Measurements from ENCODE around the gene PRAMEF15. TPM values are rescaled to one million over a fixed set of nuclear protein-coding genes. Genes with fewer than 3 reads are reported as not detected.
"Not testable (repeated sequence)": the region's sequence is repeated elsewhere in the genome, so short reads cannot be mapped to it uniquely, and the experiment has no call there.

Gene PRAMEF15
- total and polyA plus RNA-seq, 2 of the 4 experiments (the other 2 are of a cell fraction): not detected

GRCh38 chr1:13279617-13280016 lies 35.8 kb upstream of the PRAMEF15 start:
- H2BK120ac ChIP-seq (ENCODE audit: low read depth, low read length); H4K5ac ChIP-seq (ENCODE audit: low read depth, low read length); H3K79me1 ChIP-seq (ENCODE audit: low read depth in 1 of 2, low read length in 2 of 2); H3K36me3 ChIP-seq (ENCODE audit: control insufficient read depth, insufficient read depth, low read length); H3K18ac ChIP-seq (ENCODE audit: low read depth, low read length); H3K4ac ChIP-seq (ENCODE audit: low read depth, low read length); H2AFZ ChIP-seq (replicated peaks; ENCODE audit: low read length, poor library complexity); CTCF ChIA-PET; H3K9ac ChIP-seq (ENCODE audit: low read depth, low read length); H3K27ac ChIP-seq (ENCODE audit: insufficient read depth, low read length); H3K9me3 ChIP-seq (ENCODE audit: control insufficient read depth, insufficient read depth, low read length); in situ Hi-C loops (cut with MboI; ENCODE audit: low sequenced_read_pairs); H3K56ac ChIP-seq (ENCODE audit: extremely low read depth, insufficient read depth, low read length); H4K91ac ChIP-seq (ENCODE audit: insufficient read depth, low read depth, low read length); H2AK9ac ChIP-seq (replicated peaks; ENCODE audit: low read depth, low read length, poor library complexity); dilution Hi-C loops (cut with HindIII; ENCODE audit: low sequenced_read_pairs, unreplicated experiment); H2BK20ac ChIP-seq (ENCODE audit: low read depth, low read length); H2BK15ac ChIP-seq (ENCODE audit: low read depth, low read length); H3K9me1 ChIP-seq (ENCODE audit: insufficient read depth, low read length); H2BK5ac ChIP-seq (ENCODE audit: low read depth, low read length, poor library complexity, severe bottlenecking); H2AK5ac ChIP-seq (ENCODE audit: low read depth, low read length); BruUV-seq (replicated peaks); H3K4me2 ChIP-seq (ENCODE audit: low read depth, low read length); POLR2A ChIA-PET (ENCODE audit: unreplicated experiment); H4K8ac ChIP-seq (ENCODE audit: low read depth in 2 of 2, low read length in 2 of 2); H3K4me3 ChIP-seq (ENCODE audit: insufficient read depth, low read depth, low read length); intact Hi-C loops (cut with micrococcal nuclease); H3K27me3 ChIP-seq (ENCODE audit: control insufficient read depth, insufficient read depth, low read length); DNase-seq; H4K20me1 ChIP-seq (ENCODE audit: insufficient read depth, low read length); H3K14ac ChIP-seq (replicated peaks; ENCODE audit: low read depth, low read length); ATAC-seq (ENCODE audit: low read depth); H3K23ac ChIP-seq (ENCODE audit: low read depth, low read length); H3K4me1 ChIP-seq (ENCODE audit: control insufficient read depth, insufficient read depth, low read length): not testable (repeated sequence)
- no CpG with 5 or more reads among the region's 3 CpGs for WGBS, 2 experiments (ENCODE audit: extremely low coverage in 2 of 2, insufficient read length in 1 of 2)

GRCh38 chr1:13285037-13285436 lies 30.3 kb upstream of the PRAMEF15 start, which contains the start of gene PRAMEF8:
TSS of gene PRAMEF8 (minus strand) at chr1:13285137. CDS start at chr1:13284091, 1,046 bp downstream.
- dilution Hi-C loops (cut with HindIII; ENCODE audit: low sequenced_read_pairs, unreplicated experiment); intact Hi-C loops (cut with micrococcal nuclease); BruUV-seq (replicated peaks): not testable (repeated sequence)

More at GRCh38 chr1:13285037-13285436, 30.3 kb upstream of the PRAMEF15 start, which contains the start of gene PRAMEF8:
- WGBS, 2 experiments (ENCODE audit: extremely low coverage in 2 of 2, insufficient read length in 1 of 2): no CpG with 5 or more reads among the region's 1 CpG
- H3K27ac ChIP-seq (ENCODE audit: insufficient read depth, low read length); H2BK5ac ChIP-seq (ENCODE audit: low read depth, low read length, poor library complexity, severe bottlenecking); H3K9me1 ChIP-seq (ENCODE audit: insufficient read depth, low read length); H3K9me3 ChIP-seq (ENCODE audit: control insufficient read depth, insufficient read depth, low read length); H3K23ac ChIP-seq (ENCODE audit: low read depth, low read length); in situ Hi-C loops (cut with MboI; ENCODE audit: low sequenced_read_pairs); H3K4me3 ChIP-seq (ENCODE audit: insufficient read depth, low read depth, low read length); H2AFZ ChIP-seq (replicated peaks; ENCODE audit: low read length, poor library complexity); H3K4me2 ChIP-seq (ENCODE audit: low read depth, low read length); H3K14ac ChIP-seq (replicated peaks; ENCODE audit: low read depth, low read length); POLR2A ChIA-PET (ENCODE audit: unreplicated experiment); H3K27me3 ChIP-seq (ENCODE audit: control insufficient read depth, insufficient read depth, low read length); ATAC-seq (ENCODE audit: low read depth); H4K8ac ChIP-seq (ENCODE audit: low read depth in 2 of 2, low read length in 2 of 2); H2BK120ac ChIP-seq (ENCODE audit: low read depth, low read length); H3K18ac ChIP-seq (ENCODE audit: low read depth, low read length); H2AK9ac ChIP-seq (replicated peaks; ENCODE audit: low read depth, low read length, poor library complexity); H3K4ac ChIP-seq (ENCODE audit: low read depth, low read length); H3K79me1 ChIP-seq (ENCODE audit: low read depth in 1 of 2, low read length in 2 of 2); H2AK5ac ChIP-seq (ENCODE audit: low read depth, low read length); H3K56ac ChIP-seq (ENCODE audit: extremely low read depth, insufficient read depth, low read length); H4K91ac ChIP-seq (ENCODE audit: insufficient read depth, low read depth, low read length); H3K4me1 ChIP-seq (ENCODE audit: control insufficient read depth, insufficient read depth, low read length); H4K20me1 ChIP-seq (ENCODE audit: insufficient read depth, low read length); H4K5ac ChIP-seq (ENCODE audit: low read depth, low read length); CTCF ChIA-PET; H2BK20ac ChIP-seq (ENCODE audit: low read depth, low read length); H3K9ac ChIP-seq (ENCODE audit: low read depth, low read length); H3K36me3 ChIP-seq (ENCODE audit: control insufficient read depth, insufficient read depth, low read length); H2BK15ac ChIP-seq (ENCODE audit: low read depth, low read length); DNase-seq: not testable (repeated sequence)

Data from IMR-90 (cell line).